ENCODE results near the gene TAGLN2. TPM values are rescaled to one million over a fixed set of nuclear protein-coding genes. Genes with fewer than 3 reads are reported as not detected.
A peak's percentile ranks its signal among the peaks of the same experiment; 100 is the strongest.

The TAGLN2 gene
- total and polyA plus RNA-seq, 9 of the 15 experiments (the other 6 are each of a cell fraction or from before 2014, with no cell fraction given) = 192 to 683 (median 455) TPM

DNA sequence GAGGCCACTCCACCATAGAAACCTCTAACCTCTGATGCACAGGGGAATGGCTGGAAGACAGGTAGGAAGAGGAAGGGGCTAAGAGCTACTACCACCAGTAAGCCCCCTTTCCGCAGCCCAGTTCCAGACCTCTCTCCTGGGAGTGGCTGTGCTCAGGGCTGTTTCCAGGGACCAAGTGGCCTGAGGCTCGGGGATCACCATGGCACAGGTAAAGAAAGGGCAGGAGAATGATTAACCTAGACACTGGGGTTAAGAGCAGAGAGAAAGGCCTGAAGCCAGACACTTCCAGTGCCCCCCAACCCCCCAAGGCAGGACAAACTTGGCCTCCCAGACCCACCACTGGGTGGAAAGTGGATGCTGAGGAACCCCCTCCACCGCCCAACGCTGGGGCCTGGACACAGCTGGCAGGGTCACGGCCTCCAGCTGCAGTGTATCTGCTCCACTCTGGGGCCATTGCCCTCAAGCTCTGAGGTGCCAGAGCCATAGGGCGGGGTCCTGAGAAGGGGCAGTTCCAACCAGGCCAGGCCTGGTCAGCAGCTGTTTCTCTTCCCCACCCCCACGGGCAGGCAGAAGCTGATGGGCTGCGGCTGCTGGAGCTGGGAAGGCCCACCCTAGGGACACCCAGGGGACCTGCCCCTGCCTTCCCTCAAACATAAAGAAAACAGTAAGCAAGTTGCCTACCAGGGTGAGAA lies 2.6 kb downstream of the TAGLN2 start:
- ATAC-seq (peak; percentile 0), FAIRE-seq (no peak), DNase-seq (ENCODE audit: extremely low read depth in 1 of 4, low spot score in 3 of 4) (peak in 3 of 4 experiments; percentile 39 to 58 (median 56))
- Histone ChIP-seq H3K27me3 (ENCODE audit: control insufficient read depth in 2 of 2, insufficient read depth in 2 of 2, low read length in 2 of 2) (no peaks in the 10 kb centered on the region), H3K4me1 (replicated peaks in 1 of 2; ENCODE audit: control insufficient read depth in 2 of 2, insufficient read depth in 2 of 2, low read length in 2 of 2) (peaks cover 24 to 56% of the 10 kb centered on the region in 2 experiments), H3K27ac (ENCODE audit: extremely low read depth, low read depth, low read length) (peak overlapping the region; percentile 100), H3K79me2 (ENCODE audit: control insufficient read depth, insufficient read depth, low read length) (peaks cover 62% of the 10 kb centered on the region), H3K36me3 (ENCODE audit: control insufficient read depth, insufficient read depth, low read length) (peaks cover 56% of the 10 kb centered on the region), H3K9me1 (ENCODE audit: control insufficient read depth, insufficient read depth, low read length) (peaks cover 12% of the 10 kb centered on the region), H2AFZ (ENCODE audit: low read depth, low read length) (no peak overlapping the region), H3K4me3 (peak overlapping the region; percentile 72), H3K9ac (ENCODE audit: insufficient read depth in 1 of 2, low read depth in 2 of 2, low read length in 2 of 2) (peak overlapping the region; percentile 93 to 99), H3K4me2 (ENCODE audit: insufficient read depth, low read length) (peak overlapping the region; percentile 94), H3K9me3 (replicated peaks; ENCODE audit: control insufficient read depth, insufficient read depth, low read depth, low read length) (no peaks in the 10 kb centered on the region), H4K20me1 (replicated peaks; ENCODE audit: control insufficient read depth, insufficient read depth, low read length) (peaks cover 39% of the 10 kb centered on the region; the same call in 1 of the 2 replicates)
- intact Hi-C loops (cut with micrococcal nuclease) (loop anchor here (10.0 kb wide), 2 partner anchors 88 to 342 kb away; partner anchors contain the start of gene DCAF8), in situ Hi-C loops (cut with MboI) (no loop called here)
- WGBS (ENCODE audit: insufficient coverage, low coverage, missing lambda C conversion rate) = 8% methylated on average over 5 of the region's 8 CpGs
- CTCF ChIA-PET (ENCODE audit: low intra/inter-chr PET ratio) = no interaction called here
- no TSS peak for BruUV-seq (replicated peaks)
- POLR2A ChIA-PET = interaction anchor here (0.6 to 4.2 kb wide), 13 partner anchors 7 to 839 kb away, joined by 3 to 35 read pairs (median 3); no protein-coding TSS in a partner anchor
- TF ChIP-seq FOSL1 (tag; conservative IDR thresholded peaks at IDR 0.05) = no peak
- 0 out of 2 replicates have a peak, but pooled peaks have one; percentile 23 for TF ChIP-seq ZC3H4 (CRISPR knock-in tag; IDR thresholded peaks at IDR 0.05; ENCODE audit: borderline replicate concordance)
- peak; percentile 0; the same call in 1 of the 2 replicates for TF ChIP-seq SP1 (CRISPR knock-in tag; IDR thresholded peaks at IDR 0.05)
- no peak for TF ChIP-seq ZNF3 (CRISPR knock-in tag; IDR thresholded peaks at IDR 0.05)
- TF ChIP-seq, protein P1, sequence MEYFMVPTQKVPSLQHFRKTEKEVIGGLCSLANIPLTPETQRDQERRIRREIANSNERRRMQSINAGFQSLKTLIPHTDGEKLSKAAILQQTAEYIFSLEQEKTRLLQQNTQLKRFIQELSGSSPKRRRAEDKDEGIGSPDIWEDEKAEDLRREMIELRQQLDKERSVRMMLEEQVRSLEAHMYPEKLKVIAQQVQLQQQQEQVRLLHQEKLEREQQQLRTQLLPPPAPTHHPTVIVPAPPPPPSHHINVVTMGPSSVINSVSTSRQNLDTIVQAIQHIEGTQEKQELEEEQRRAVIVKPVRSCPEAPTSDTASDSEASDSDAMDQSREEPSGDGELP (CRISPR knock-in tag; IDR thresholded peaks at IDR 0.05; ENCODE audit: borderline replicate concordance) = peak; percentile 89
- peak; percentile 53 for TF ChIP-seq PRDM10 (IDR thresholded peaks at IDR 0.05; ENCODE audit: partially characterized antibody)
- peak; percentile 56 for TF ChIP-seq POLR2G (IDR thresholded peaks at IDR 0.05; ENCODE audit: low read depth, low read length)
- 0 out of 2 replicates have a peak, but pooled peaks have one; percentile 11 for TF ChIP-seq PHF8 (IDR thresholded peaks at IDR 0.05; ENCODE audit: borderline replicate concordance, low read length)
- peak; percentile 35 for TF ChIP-seq SAP30 (IDR thresholded peaks at IDR 0.05; ENCODE audit: borderline replicate concordance, insufficient read depth, low read depth, low read length, poor library complexity, severe bottlenecking)
